Rectal smooth muscle tissue (tissue), 1 donor: ENCODE data around the gene GRIK3.

ENCODE experiments used
- H3K27ac ChIP-seq: one replicate; pipeline ENCODE4 v1.7.0; 2013; ENCODE audit warnings: low read depth, low read length, inconsistent platforms
- H3K27me3 ChIP-seq: one replicate; pipeline ENCODE4 v1.7.0; 2013; ENCODE audit warnings: low read length; ENCODE audit not compliant: control insufficient read depth, insufficient read depth
- H3K36me3 ChIP-seq: one replicate; pipeline ENCODE4 v1.7.0; 2013; ENCODE audit warnings: low read length; ENCODE audit not compliant: control insufficient read depth, insufficient read depth
- H3K4me1 ChIP-seq: one replicate; pipeline ENCODE4 v1.7.0; 2013; ENCODE audit warnings: low read length; ENCODE audit not compliant: control insufficient read depth, insufficient read depth
- H3K4me3 ChIP-seq: one replicate; pipeline ENCODE4 v1.7.0; 2013; ENCODE audit warnings: low read length
- H3K9ac ChIP-seq: one replicate; pipeline ENCODE4 v1.7.0; 2013; ENCODE audit warnings: low read length

Gene GRIK3

GRCh38 chr1:37028981-37029617 lies 5.2 kb downstream of the GRIK3 start:
- Histone ChIP-seq H3K9ac (no peak overlapping the region), H3K27me3 (peaks cover 23% of the 10 kb centered on the region), H3K27ac (no peak overlapping the region), H3K4me3 (no peak overlapping the region), H3K4me1 (no peaks in the 10 kb centered on the region), H3K36me3 (no peaks in the 10 kb centered on the region)

DNA sequence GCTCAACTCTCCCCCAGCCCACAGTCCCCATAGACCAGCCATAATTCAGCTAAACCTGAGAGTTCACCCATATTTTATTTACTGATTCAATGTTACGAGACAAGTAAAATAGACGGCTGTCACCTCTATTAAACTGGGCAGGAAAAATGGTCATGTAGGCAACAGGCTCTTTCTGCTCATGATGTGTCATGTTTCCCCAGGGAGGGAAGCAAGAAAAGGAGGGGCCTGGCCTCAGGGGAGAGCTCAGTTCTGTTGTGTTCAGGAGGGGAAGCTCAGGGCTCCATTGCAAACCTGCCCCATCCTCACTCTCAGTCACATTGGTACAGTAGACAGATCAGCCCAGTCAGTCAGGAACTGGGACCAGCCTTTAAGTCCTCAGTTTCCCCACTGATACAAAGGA lies 12.8 kb downstream of the GRIK3 start:
- Histone ChIP-seq H3K4me3 (no peak overlapping the region), H3K27me3 (no peaks in the 10 kb centered on the region), H3K9ac (no peak overlapping the region), H3K4me1 (no peaks in the 10 kb centered on the region), H3K27ac (no peak overlapping the region), H3K36me3 (no peaks in the 10 kb centered on the region)

GRCh38 chr1:37020653-37021277 lies 13.6 kb downstream of the GRIK3 start:
- no peaks in the 10 kb centered on the region for H3K27me3 ChIP-seq
- no peak overlapping the region for H3K9ac ChIP-seq
- H3K4me1 ChIP-seq: no peaks in the 10 kb centered on the region
- no peak overlapping the region for H3K4me3 ChIP-seq
- H3K27ac ChIP-seq: no peak overlapping the region
- no peaks in the 10 kb centered on the region for H3K36me3 ChIP-seq

DNA sequence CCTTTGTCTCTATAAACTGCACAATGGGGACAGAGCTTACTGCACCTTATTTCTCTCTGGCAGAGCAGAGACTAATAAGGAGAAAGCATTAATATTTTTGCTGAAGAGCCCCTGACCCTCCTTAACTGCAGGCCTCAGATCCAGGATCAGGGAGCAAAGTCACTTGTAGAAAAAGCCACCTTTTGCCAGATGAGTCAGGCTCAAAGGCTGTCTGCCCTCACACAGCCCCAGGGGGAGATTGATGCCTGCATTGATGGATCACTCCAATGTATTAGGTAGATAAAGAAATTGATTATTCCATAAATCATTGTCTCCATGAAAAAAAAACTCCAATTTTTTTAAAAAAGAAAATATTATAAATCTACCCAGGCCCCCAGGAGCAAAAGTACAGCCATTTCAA lies 15.8 kb downstream of the GRIK3 start:
- H3K36me3 ChIP-seq: no peaks in the 10 kb centered on the region
- no peak overlapping the region for H3K27ac ChIP-seq
- no peak overlapping the region for H3K9ac ChIP-seq
- H3K4me3 ChIP-seq: no peak overlapping the region
- H3K4me1 ChIP-seq: no peaks in the 10 kb centered on the region
- no peaks in the 10 kb centered on the region for H3K27me3 ChIP-seq

DNA sequence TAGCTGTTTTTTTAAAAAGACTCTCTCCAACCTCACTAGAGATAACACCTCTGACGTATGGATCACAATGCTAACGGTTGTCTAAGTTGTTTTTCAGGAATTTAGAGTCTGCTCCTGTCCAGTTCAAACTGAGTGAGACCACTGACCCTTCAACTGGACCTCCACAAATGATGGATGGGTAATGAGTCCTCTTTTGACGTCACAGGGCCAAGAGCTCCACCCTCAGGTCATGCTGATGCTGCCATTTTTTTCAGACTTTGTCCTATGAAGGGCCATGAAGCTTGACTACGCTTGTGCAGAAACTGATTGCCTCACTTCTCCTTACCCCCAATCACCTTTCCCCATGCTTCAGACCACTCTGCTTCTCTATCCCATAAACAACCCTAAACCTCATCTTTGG lies 16.6 kb downstream of the GRIK3 start:
- Histone ChIP-seq H3K4me1 (no peaks in the 10 kb centered on the region), H3K27me3 (no peaks in the 10 kb centered on the region), H3K4me3 (no peak overlapping the region), H3K36me3 (no peaks in the 10 kb centered on the region), H3K27ac (no peak overlapping the region), H3K9ac (no peak overlapping the region)

- no peak overlapping the region for H3K9ac ChIP-seq
These were observed 18.2 kb downstream of the GRIK3 start for GRCh38 chr1:37016121-37016520.

DNA sequence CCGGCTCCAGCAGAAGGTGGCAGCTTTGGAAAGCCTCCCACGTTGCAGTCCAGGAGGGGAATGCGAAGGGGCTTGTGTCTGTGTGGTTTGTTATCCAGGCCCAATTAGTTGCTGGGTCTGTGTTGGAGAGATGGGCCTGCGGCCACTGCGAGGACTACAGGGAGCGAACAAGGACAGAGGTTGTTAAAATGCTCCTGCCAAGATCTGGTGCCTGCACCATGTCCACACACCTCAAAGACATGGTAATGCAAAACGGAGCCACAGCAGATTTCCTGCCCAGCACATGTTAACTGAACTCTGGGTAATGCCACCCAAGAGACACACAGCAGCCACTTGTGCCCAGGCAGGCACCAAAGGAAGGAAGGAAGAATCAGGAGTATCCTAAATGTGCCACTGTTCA lies 18.6 kb downstream of the GRIK3 start:
- H3K9ac ChIP-seq: no peak overlapping the region
- no peak overlapping the region for H3K27ac ChIP-seq
- no peaks in the 10 kb centered on the region for H3K27me3 ChIP-seq
- no peaks in the 10 kb centered on the region for H3K36me3 ChIP-seq
- no peaks in the 10 kb centered on the region for H3K4me1 ChIP-seq
- H3K4me3 ChIP-seq: no peak overlapping the region

More at GRCh38 chr1:37016121-37016520, 18.2 kb downstream of the GRIK3 start:
- no peaks in the 10 kb centered on the region for H3K4me1 ChIP-seq
- H3K36me3 ChIP-seq: no peaks in the 10 kb centered on the region
- no peak overlapping the region for H3K27ac ChIP-seq
- no peaks in the 10 kb centered on the region for H3K27me3 ChIP-seq
- no peak overlapping the region for H3K4me3 ChIP-seq

DNA sequence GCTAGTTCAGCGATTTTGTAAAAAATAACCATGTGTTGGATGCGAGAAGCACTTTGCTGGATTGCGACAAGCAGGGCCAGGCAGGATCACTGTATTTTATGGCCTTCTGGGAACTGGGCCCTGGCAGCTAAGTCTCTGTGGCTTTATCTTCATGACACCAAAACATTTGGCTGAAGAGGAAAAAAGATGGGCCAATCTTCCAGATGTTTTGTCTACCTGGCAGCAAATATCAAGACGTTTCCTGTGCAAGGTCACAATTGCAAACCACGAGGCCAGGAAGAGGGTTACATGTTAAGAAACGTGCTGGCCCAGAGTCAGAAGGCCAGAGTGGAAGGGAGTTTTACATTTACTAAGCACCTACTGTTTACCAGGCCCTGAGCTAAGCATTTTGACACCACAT lies 22.1 kb downstream of the GRIK3 start:
- Histone ChIP-seq H3K36me3 (no peaks in the 10 kb centered on the region), H3K27me3 (no peaks in the 10 kb centered on the region), H3K4me1 (no peaks in the 10 kb centered on the region), H3K4me3 (no peak overlapping the region), H3K27ac (no peak overlapping the region), H3K9ac (no peak overlapping the region)

DNA sequence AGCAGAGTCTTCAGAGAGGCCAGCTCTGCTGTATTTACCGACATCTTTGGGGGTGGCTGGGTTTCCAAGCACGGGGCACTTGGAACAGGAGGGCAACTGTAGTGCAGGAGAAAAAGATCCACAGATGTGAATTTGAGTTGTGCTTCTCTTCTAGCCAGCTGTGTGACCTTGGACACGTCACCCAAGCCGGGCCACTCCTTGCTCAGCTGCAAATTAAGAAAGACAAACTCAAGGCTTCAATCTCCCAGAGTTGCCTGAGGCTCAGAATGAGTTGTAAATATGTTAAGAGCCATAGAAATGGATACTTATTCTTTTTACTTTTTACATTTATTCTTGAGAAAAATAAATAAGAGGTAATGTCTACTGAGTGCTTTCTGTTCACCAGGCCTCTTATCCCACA lies 24.3 kb downstream of the GRIK3 start:
- H3K27ac ChIP-seq: no peak overlapping the region
- H3K4me3 ChIP-seq: no peak overlapping the region
- no peak overlapping the region for H3K9ac ChIP-seq
- H3K4me1 ChIP-seq: no peaks in the 10 kb centered on the region
- H3K36me3 ChIP-seq: no peaks in the 10 kb centered on the region
- H3K27me3 ChIP-seq: no peaks in the 10 kb centered on the region

DNA sequence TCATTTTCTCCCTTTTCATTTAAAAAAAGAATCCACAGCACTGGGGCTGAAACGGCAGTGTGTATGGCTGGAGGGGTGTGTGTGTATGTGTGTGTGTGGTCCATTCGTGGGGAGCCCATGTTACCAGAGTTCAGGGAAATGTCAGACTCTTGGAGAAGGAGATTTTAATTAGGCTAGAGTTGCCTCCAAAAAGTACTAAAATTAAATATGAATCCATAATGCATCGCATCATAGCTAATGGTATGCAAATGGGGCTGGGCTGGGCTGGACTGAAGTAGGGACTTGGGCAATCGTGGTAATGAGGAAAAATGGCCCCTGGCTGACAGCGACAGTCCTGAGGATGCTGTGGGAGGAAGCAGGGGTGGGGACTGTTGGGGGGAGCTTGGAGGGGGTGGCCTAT lies 24.8 kb downstream of the GRIK3 start:
- Histone ChIP-seq H3K27me3 (no peaks in the 10 kb centered on the region), H3K4me3 (no peak overlapping the region), H3K9ac (no peak overlapping the region), H3K4me1 (no peaks in the 10 kb centered on the region), H3K27ac (no peak overlapping the region), H3K36me3 (no peaks in the 10 kb centered on the region)

- Histone ChIP-seq H3K27ac (no peak overlapping the region), H3K36me3 (no peaks in the 10 kb centered on the region), H3K4me3 (no peak overlapping the region), H3K9ac (no peak overlapping the region), H3K4me1 (no peaks in the 10 kb centered on the region), H3K27me3 (no peaks in the 10 kb centered on the region)
These were observed 28.0 kb downstream of the GRIK3 start for GRCh38 chr1:37006132-37006868.

- H3K36me3 ChIP-seq: no peaks in the 10 kb centered on the region
- no peak overlapping the region for H3K27ac ChIP-seq
- H3K9ac ChIP-seq: no peak overlapping the region
- H3K27me3 ChIP-seq: no peaks in the 10 kb centered on the region
- H3K4me1 ChIP-seq: no peaks in the 10 kb centered on the region
- no peak overlapping the region for H3K4me3 ChIP-seq
These were observed 31.4 kb downstream of the GRIK3 start for GRCh38 chr1:37002898-37003297.

GRCh38 chr1:37001703-37002102 lies 32.6 kb downstream of the GRIK3 start:
- Histone ChIP-seq H3K4me1 (no peaks in the 10 kb centered on the region), H3K27me3 (no peaks in the 10 kb centered on the region), H3K36me3 (no peaks in the 10 kb centered on the region), H3K9ac (no peak overlapping the region), H3K27ac (no peak overlapping the region), H3K4me3 (no peak overlapping the region)
